HFF-Myc (cell line): ENCODE measurements around the gene NUP37.

Source experiments
- DNase-seq: peaks from one replicate; pipeline ENCODE4 v3.0.0-alpha.2; 2011; ENCODE audit warnings: low read depth; ENCODE audit errors: extremely low read depth
- H3K4me3 ChIP-seq: replicated peaks from 2 replicates; pipeline ENCODE4 v1.5.1; 2011; ENCODE audit warnings: low read depth, mild to moderate bottlenecking, control low read depth, low read length
- CTCF ChIP-seq: IDR thresholded peaks from 2 replicates; pipeline ENCODE4 v1.5.1; 2012; ENCODE audit warnings: mild to moderate bottlenecking, low read depth, low read length, control low read depth; ENCODE audit errors: missing control alignments

Gene NUP37

GRCh38 chr12:102043928-102044327 lies 76.0 kb downstream of the NUP37 start:
- H3K4me3 ChIP-seq = no peak overlapping the region
- no peak for TF ChIP-seq CTCF
- no peak for DNase-seq

GRCh38 chr12:102033991-102034745 lies 85.7 kb downstream of the NUP37 start:
- DNase-seq = no peak
- TF ChIP-seq CTCF = no peak
- H3K4me3 ChIP-seq = no peak overlapping the region

GRCh38 chr12:102031852-102032251 lies 88.1 kb downstream of the NUP37 start:
- TF ChIP-seq CTCF = no peak
- no peak overlapping the region for H3K4me3 ChIP-seq
- DNase-seq = no peak

GRCh38 chr12:102029141-102029540 lies 90.8 kb downstream of the NUP37 start:
- TF ChIP-seq CTCF = no peak
- no peak for DNase-seq
- H3K4me3 ChIP-seq = no peak overlapping the region

GRCh38 chr12:102026728-102027127 lies 93.2 kb downstream of the NUP37 start:
- no peak for DNase-seq
- TF ChIP-seq CTCF = no peak
- no peak overlapping the region for H3K4me3 ChIP-seq

GRCh38 chr12:102024765-102025164 lies 95.1 kb downstream of the NUP37 start:
- no peak overlapping the region for H3K4me3 ChIP-seq
- DNase-seq = no peak
- no peak for TF ChIP-seq CTCF

GRCh38 chr12:102023343-102023930 lies 96.5 kb downstream of the NUP37 start:
- no peak overlapping the region for H3K4me3 ChIP-seq
- no peak for DNase-seq

More at GRCh38 chr12:102023343-102023930, 96.5 kb downstream of the NUP37 start:
- TF ChIP-seq CTCF = no peak
